ENCODE measurements around the gene DNAI4. TPM values are rescaled to one million over a fixed set of nuclear protein-coding genes. Genes with fewer than 3 reads are reported as not detected.
A peak's percentile ranks its signal among the peaks of the same experiment; 100 is the strongest.

Gene DNAI4
- total RNA-seq, 2 donors from 2014 or later: 0.66 to 9.1 TPM

GRCh38 chr1:66933887-66934700 lies 9.4 kb upstream of the DNAI4 start:
- H3K4me1 ChIP-seq: peaks cover 37% of the 10 kb centered on the region
- intact Hi-C loops (cut with DNase I): no loop called here
- no peak for DNase-seq

GRCh38 chr1:66932291-66932690 lies 7.6 kb upstream of the DNAI4 start:
- ATAC-seq (no peak), DNase-seq (no peak)
- Histone ChIP-seq H3K4me3 (no peak overlapping the region), H3K9me3 (no peaks in the 10 kb centered on the region), H3K36me3 (replicated peaks in 1 of 2; ENCODE audit: insufficient read depth in 1 of 2, low read depth in 2 of 2) (no peaks in the 10 kb centered on the region), H3K27me3 (no peaks in the 10 kb centered on the region), H3K27ac (no peak overlapping the region), H3K4me1 (peaks cover 26% of the 10 kb centered on the region)
- no peak for TF ChIP-seq POLR2A (IDR thresholded peaks at IDR 0.05)
- TF ChIP-seq CTCF (IDR thresholded peaks at IDR 0.05): no peak
- WGBS, 2 donors: 36 to 46% methylated on average over 2 of the region's 2 CpGs
- intact Hi-C loops (cut with DNase I): no loop called here

More at GRCh38 chr1:66933887-66934700, 9.4 kb upstream of the DNAI4 start:
- WGBS, 2 donors: 72 to 83% methylated on average over 7 of the region's 7 CpGs
- no peak for ATAC-seq
- TF ChIP-seq POLR2A (IDR thresholded peaks at IDR 0.05) (no peak), CTCF (IDR thresholded peaks at IDR 0.05) (no peak)
- Histone ChIP-seq H3K36me3 (replicated peaks in 1 of 2; ENCODE audit: insufficient read depth in 1 of 2, low read depth in 2 of 2) (no peaks in the 10 kb centered on the region), H3K27me3 (no peaks in the 10 kb centered on the region), H3K27ac (no peak overlapping the region), H3K9me3 (no peaks in the 10 kb centered on the region), H3K4me3 (no peak overlapping the region)

- intact Hi-C loops (cut with DNase I): no loop called here
- H3K27me3 ChIP-seq: no peaks in the 10 kb centered on the region
- no peaks in the 10 kb centered on the region for H3K36me3 ChIP-seq (replicated peaks in 1 of 2; ENCODE audit: insufficient read depth in 1 of 2, low read depth in 2 of 2)
- ATAC-seq (no peak), DNase-seq (no peak)
- 28 to 37% methylated on average over 4 of the region's 4 CpGs for WGBS, 2 donors
- no peaks in the 10 kb centered on the region for H3K9me3 ChIP-seq
- H3K4me3 ChIP-seq: no peak overlapping the region
- peak overlapping the region in 3 of 4 donors; percentile 87 to 99 (median 97) for H3K27ac ChIP-seq
- peaks cover 26% of the 10 kb centered on the region for H3K4me1 ChIP-seq
- no peak for TF ChIP-seq POLR2A (IDR thresholded peaks at IDR 0.05)
Observed at GRCh38 chr1:66931590-66931989, 6.9 kb upstream of the DNAI4 start.

- Histone ChIP-seq H3K4me3 (peak overlapping the region; percentile 32 to 87), H3K27ac (peak overlapping the region; percentile 87 to 99 (median 92)), H3K9me3 (no peaks in the 10 kb centered on the region), H3K4me1 (peaks cover 31% of the 10 kb centered on the region), H3K27me3 (no peaks in the 10 kb centered on the region), H3K36me3 (replicated peaks in 1 of 2; ENCODE audit: insufficient read depth in 1 of 2, low read depth in 2 of 2) (no peaks in the 10 kb centered on the region)
- ATAC-seq (no peak), DNase-seq (no peak)
- TF ChIP-seq POLR2A (IDR thresholded peaks at IDR 0.05): no peak
- TF ChIP-seq CTCF (IDR thresholded peaks at IDR 0.05): no peak
- WGBS, 2 donors: 0% methylated on average over 6 of the region's 6 CpGs
- intact Hi-C loops (cut with DNase I): no loop called here
Observed at GRCh38 chr1:66930823-66931174, 6.1 kb upstream of the DNAI4 start.

- ATAC-seq (peak; percentile 82), DNase-seq (peak; percentile 92 to 96 (median 94))
- Histone ChIP-seq H3K27ac (peak overlapping the region; percentile 87 to 99 (median 92)), H3K4me3 (peak overlapping the region; percentile 32 to 87), H3K36me3 (replicated peaks in 1 of 2; ENCODE audit: insufficient read depth in 1 of 2, low read depth in 2 of 2) (no peaks in the 10 kb centered on the region), H3K9me3 (no peaks in the 10 kb centered on the region), H3K27me3 (no peaks in the 10 kb centered on the region), H3K4me1 (peaks cover 33% of the 10 kb centered on the region)
- TF ChIP-seq CTCF (IDR thresholded peaks at IDR 0.05): peak; percentile 26 to 72 (median 42)
- TF ChIP-seq POLR2A (IDR thresholded peaks at IDR 0.05): peak; percentile 69 to 84 (median 83)
- 1 to 3% methylated on average over 33 to 83 of the region's 83 CpGs for WGBS, 2 donors
- intact Hi-C loops (cut with DNase I): no loop called here
Observed at GRCh38 chr1:66929999-66930822, 5.6 kb upstream of the DNAI4 start.

Measured in body of pancreas (tissue), 4 donors.